ACC112 (cell line): ENCODE data around the gene IRF9.

Source experiments
- H2AFZ ChIP-seq: fragments of 200-600 bp; sonication (generic); one replicate; pipeline ENCODE4 v1.6.0; 2017; ENCODE audit warnings: antibody characterized with exemption, low read length; ENCODE audit not compliant: unreplicated experiment
- H3K27ac ChIP-seq: fragments of 200-600 bp; sonication (generic); 2 replicates; pipeline ENCODE4 v1.5.1; 2014; ENCODE audit warnings: low read depth, mild to moderate bottlenecking, antibody characterized with exemption, low read length, moderate library complexity
- H3K27me3 ChIP-seq: fragments of 200-600 bp; sonication (generic); 2 replicates; pipeline ENCODE4 v1.6.1; 2014; ENCODE audit warnings: mild to moderate bottlenecking, antibody characterized with exemption, low read length, moderate library complexity, mixed read lengths; ENCODE audit not compliant: insufficient read depth
- H3K36me3 ChIP-seq: fragments of 200-600 bp; sonication (generic); 2 replicates; pipeline ENCODE4 v1.6.1; 2016; ENCODE audit warnings: mild to moderate bottlenecking, antibody characterized with exemption, low read length, moderate library complexity, mixed read lengths; ENCODE audit not compliant: insufficient read depth
- H3K4me1 ChIP-seq: fragments of 200-600 bp; sonication (generic); one replicate; pipeline ENCODE4 v1.6.1; 2016; ENCODE audit warnings: low read length, mixed read lengths; ENCODE audit not compliant: insufficient read depth, unreplicated experiment, control insufficient read depth
- H3K4me3 ChIP-seq: fragments of 200-600 bp; sonication (generic); 2 replicates; pipeline ENCODE4 v1.5.1; 2014; ENCODE audit warnings: mild to moderate bottlenecking, low read depth, low read length
- H3K79me2 ChIP-seq: fragments of 200-600 bp; sonication (generic); one replicate; pipeline ENCODE4 v1.6.0; 2016; ENCODE audit warnings: low read length; ENCODE audit not compliant: control insufficient read depth, unreplicated experiment, insufficient read depth

The IRF9 gene

DNA sequence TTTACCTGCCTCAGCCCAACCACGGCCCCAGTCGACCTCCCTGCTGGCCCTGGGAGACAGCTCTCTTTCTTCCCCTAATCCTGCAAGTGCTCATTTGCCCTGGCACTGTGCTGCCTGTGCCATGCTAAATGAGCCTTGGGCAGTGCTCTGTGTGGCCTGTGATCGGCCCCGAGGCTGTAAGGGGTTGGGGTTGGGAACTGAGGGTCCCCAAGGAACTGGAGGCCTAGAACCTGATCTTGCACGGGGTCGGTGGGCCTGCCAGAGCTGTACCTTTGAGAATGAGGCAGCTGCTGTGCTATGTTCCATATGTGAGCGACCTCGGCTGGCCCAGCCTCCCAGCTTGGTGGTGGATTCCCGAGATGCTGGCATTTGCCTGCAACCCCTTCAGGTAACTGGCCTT is 11.0 kb upstream of the IRF9 start:
- Histone ChIP-seq H2AFZ (no peak overlapping the region), H3K4me1 (peaks cover 12% of the 10 kb centered on the region), H3K36me3 (peaks cover 19% of the 10 kb centered on the region), H3K79me2 (peaks cover 41% of the 10 kb centered on the region), H3K27ac (no peak overlapping the region), H3K27me3 (no peaks in the 10 kb centered on the region), H3K4me3 (no peak overlapping the region)

DNA sequence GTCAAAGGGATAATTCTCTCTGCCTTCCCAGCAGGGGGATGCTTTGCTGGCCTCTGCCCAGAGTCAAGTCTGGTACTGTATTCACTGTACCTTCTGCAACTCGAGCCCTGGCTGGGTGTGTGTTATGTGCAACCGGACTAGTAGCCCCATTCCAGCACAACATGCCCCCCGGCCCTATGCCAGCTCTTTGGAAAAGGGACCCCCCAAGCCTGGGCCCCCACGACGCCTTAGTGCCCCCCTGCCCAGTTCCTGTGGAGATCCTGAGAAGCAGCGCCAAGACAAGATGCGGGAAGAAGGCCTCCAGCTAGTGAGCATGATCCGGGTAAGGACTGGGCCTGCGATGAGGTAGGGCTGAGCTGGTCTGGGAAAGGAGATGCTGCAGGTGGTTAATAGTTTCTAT is 10.5 kb upstream of the IRF9 start:
- peaks cover 36% of the 10 kb centered on the region for H3K79me2 ChIP-seq
- no peak overlapping the region for H3K4me3 ChIP-seq
- no peak overlapping the region for H2AFZ ChIP-seq
- H3K36me3 ChIP-seq, result peaks cover 23% of the 10 kb centered on the region
- no peak overlapping the region for H3K27ac ChIP-seq
- no peaks in the 10 kb centered on the region for H3K27me3 ChIP-seq
- H3K4me1 ChIP-seq, result peaks cover 7% of the 10 kb centered on the region

DNA sequence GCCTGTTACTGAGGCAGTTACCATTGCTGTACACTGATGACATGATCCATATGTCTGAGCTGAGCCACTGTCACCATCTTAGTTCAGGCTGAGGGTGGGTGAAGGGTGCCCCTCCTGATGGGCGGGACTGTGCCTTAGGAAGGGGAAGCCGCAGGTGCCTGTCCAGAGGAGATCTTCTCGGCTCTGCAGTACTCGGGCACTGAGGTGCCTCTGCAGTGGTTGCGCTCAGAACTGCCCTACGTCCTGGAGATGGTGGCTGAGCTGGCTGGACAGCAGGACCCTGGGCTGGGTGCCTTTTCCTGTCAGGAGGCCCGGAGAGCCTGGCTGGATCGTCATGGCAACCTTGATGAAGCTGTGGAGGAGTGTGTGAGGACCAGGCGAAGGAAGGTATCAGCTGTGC is 10.1 kb upstream of the IRF9 start:
- peaks cover 27% of the 10 kb centered on the region for H3K36me3 ChIP-seq
- peaks cover 7% of the 10 kb centered on the region for H3K4me1 ChIP-seq
- H2AFZ ChIP-seq, result no peak overlapping the region
- no peak overlapping the region for H3K27ac ChIP-seq
- H3K79me2 ChIP-seq, result peaks cover 32% of the 10 kb centered on the region
- no peaks in the 10 kb centered on the region for H3K27me3 ChIP-seq
- H3K4me3 ChIP-seq, result no peak overlapping the region

DNA sequence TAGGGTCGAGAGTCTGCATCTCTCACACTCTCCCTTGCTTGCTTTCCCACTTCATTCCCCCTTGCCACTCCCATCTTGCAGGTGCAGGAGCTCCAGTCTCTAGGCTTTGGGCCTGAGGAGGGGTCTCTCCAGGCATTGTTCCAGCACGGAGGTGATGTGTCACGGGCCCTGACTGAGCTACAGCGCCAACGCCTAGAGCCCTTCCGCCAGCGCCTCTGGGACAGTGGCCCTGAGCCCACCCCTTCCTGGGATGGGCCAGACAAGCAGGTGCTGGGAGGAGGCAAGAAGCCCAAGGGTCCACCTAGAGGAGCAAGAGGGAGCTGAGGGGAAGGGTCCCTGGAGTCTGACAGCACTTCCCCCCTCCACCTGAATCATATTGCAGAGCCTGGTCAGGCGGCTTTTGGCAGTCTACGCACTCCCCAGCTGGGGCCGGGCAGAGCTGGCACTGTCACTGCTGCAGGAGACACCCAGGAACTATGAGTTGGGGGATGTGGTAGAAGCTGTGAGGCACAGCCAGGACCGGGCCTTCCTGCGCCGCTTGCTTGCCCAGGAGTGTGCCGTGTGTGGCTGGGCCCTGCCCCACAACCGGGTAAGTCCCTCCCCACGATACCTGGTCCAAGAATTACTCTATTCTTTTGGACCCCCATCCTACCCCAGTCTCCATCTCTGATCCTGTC is 9.5 kb upstream of the IRF9 start:
- no peak overlapping the region for H3K27ac ChIP-seq
- no peak overlapping the region for H2AFZ ChIP-seq
- H3K36me3 ChIP-seq, result peaks cover 28% of the 10 kb centered on the region
- no peaks in the 10 kb centered on the region for H3K27me3 ChIP-seq
- H3K79me2 ChIP-seq, result peaks cover 28% of the 10 kb centered on the region
- peaks cover 7% of the 10 kb centered on the region for H3K4me1 ChIP-seq
- H3K4me3 ChIP-seq, result no peak overlapping the region

DNA sequence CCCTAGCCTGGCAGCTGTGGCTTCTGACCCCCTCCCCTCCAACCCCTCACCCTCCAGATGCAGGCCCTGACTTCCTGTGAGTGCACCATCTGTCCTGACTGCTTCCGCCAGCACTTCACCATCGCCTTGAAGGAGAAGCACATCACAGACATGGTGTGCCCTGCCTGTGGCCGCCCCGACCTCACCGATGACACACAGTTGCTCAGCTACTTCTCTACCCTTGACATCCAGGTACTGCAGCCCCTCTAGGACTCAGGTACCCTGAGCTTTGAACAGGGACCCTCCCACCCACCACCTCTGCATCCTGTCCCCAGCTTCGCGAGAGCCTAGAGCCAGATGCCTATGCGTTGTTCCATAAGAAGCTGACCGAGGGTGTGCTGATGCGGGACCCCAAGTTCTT is 6.0 kb upstream of the IRF9 start:
- Histone ChIP-seq H3K27ac (no peak overlapping the region), H3K27me3 (no peaks in the 10 kb centered on the region), H3K36me3 (peaks cover 29% of the 10 kb centered on the region), H3K79me2 (peaks cover 2% of the 10 kb centered on the region), H2AFZ (no peak overlapping the region), H3K4me1 (no peaks in the 10 kb centered on the region), H3K4me3 (no peak overlapping the region)

DNA sequence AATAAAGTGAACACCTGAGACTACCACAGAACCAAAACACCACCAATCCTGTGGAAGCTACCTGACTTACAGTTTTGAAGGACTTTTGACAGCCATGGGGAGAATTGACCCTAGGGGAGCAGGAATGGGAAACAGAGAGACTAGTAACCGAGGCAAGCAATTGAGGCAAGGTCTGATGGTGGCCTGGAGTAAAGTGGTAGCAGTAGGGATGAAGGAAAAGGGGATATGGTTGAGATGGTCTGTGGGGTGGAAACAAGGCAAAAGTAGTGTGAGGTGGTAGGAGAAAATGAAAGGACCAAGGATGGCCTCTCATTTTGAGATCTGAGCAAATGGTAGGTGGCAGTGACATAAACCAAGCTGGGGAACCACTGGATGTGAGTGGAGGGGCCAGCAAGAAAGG is 4.2 kb upstream of the IRF9 start:
- Histone ChIP-seq H3K79me2 (peaks cover 8% of the 10 kb centered on the region), H3K36me3 (peaks cover 19% of the 10 kb centered on the region)

DNA sequence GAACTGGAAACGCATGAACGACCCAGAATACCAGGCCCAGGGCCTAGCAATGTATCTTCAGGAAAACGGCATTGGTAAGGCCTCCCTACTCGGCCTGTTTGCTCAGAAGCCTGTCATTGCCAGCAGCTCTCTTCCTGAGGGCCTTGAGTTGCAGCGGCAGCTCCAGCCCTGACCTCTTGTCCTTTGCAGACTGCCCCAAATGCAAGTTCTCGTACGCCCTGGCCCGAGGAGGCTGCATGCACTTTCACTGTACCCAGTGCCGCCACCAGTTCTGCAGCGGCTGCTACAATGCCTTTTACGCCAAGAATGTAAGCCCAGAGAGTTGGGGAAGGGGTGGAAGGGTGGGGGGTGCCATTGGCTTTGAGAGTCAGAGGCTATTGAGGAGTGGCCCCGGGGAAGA is 3.7 kb upstream of the IRF9 start:
- Histone ChIP-seq H3K36me3 (peaks cover 16% of the 10 kb centered on the region), H3K27ac (no peak overlapping the region), H2AFZ (no peak overlapping the region), H3K4me1 (peaks cover 11% of the 10 kb centered on the region), H3K4me3 (no peak overlapping the region), H3K27me3 (no peaks in the 10 kb centered on the region), H3K79me2 (peaks cover 13% of the 10 kb centered on the region)

More for the DNA sequence above, 4.2 kb upstream of the IRF9 start:
- Histone ChIP-seq H3K4me1 (peaks cover 6% of the 10 kb centered on the region), H2AFZ (no peak overlapping the region), H3K4me3 (no peak overlapping the region), H3K27ac (no peak overlapping the region), H3K27me3 (no peaks in the 10 kb centered on the region)

DNA sequence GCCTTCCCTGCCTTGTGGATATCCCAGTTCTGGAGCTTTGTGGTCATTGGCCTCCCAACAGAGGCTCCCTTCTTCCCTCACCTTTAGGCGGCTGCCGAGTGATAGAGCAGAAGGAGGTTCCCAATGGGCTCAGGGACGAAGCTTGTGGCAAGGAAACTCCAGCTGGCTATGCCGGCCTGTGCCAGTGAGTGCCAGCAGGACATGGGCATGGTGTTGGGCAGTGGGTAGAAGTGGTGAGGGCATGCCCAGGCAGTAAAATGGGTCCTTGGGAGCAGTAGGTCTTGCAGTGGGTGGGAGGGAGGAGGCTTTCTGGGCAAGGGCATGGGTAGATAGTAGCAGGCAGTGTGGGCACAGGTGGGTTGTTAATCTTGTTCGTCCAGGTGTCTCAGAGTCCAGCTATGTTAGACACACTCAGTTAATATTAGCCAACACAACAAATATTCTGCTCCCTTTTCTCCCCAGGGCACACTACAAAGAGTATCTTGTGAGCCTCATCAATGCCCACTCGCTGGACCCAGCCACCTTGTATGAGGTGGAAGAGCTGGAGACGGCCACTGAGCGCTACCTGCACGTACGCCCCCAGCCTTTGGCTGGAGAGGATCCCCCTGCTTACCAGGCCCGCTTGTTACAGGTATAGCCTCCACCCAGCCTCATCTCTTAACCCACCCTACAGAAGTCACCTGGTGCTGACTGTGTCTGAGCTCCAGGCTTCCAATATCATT is 1.1 kb upstream of the IRF9 start:
- Histone ChIP-seq H3K27me3 (no peaks in the 10 kb centered on the region), H3K79me2 (peaks cover 34% of the 10 kb centered on the region), H3K4me1 (peaks cover 22% of the 10 kb centered on the region), H2AFZ (no peak overlapping the region), H3K27ac (peak overlapping the region; percentile 96), H3K4me3 (no peak overlapping the region), H3K36me3 (peaks cover 34% of the 10 kb centered on the region)

DNA sequence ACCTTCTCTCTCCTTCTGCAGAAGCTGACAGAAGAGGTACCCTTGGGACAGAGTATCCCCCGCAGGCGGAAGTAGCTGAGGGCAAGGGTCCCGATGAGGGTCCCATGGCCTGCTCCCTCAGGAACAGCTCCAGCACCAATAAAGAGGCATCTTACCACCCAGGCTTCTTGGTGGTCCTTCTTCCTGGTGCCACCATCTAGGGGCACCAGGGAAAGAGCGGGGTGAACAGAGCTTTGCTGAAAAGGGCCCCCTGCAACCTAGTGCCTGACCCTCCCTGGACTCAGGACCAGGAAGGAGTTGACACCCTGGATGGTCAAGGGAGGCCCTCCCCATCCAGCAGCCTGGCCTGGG is 591 bp upstream of the IRF9 start:
- Histone ChIP-seq H3K79me2 (peaks cover 34% of the 10 kb centered on the region), H3K4me3 (no peak overlapping the region), H2AFZ (no peak overlapping the region), H3K4me1 (peaks cover 22% of the 10 kb centered on the region), H3K27ac (peak overlapping the region; percentile 96), H3K27me3 (no peaks in the 10 kb centered on the region), H3K36me3 (peaks cover 36% of the 10 kb centered on the region)

DNA sequence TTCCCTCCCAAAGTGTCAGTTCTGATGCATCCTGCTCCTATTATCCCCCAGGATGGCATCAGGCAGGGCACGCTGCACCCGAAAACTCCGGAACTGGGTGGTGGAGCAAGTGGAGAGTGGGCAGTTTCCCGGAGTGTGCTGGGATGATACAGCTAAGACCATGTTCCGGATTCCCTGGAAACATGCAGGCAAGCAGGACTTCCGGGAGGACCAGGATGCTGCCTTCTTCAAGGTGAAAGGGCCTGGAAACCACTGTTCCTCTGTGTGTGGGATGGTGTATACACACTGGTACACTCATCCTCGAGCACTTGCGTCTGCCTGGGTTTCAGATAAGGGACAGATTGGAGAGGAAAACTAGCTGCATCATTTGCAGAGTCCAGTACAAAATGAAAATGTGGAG is 1.0 kb downstream of the IRF9 start:
- no peak overlapping the region for H2AFZ ChIP-seq
- H3K36me3 ChIP-seq, result peaks cover 39% of the 10 kb centered on the region
- peak overlapping the region; percentile 91 for H3K4me3 ChIP-seq
- peaks cover 22% of the 10 kb centered on the region for H3K4me1 ChIP-seq
- H3K79me2 ChIP-seq, result peaks cover 34% of the 10 kb centered on the region
- peak overlapping the region; percentile 96 for H3K27ac ChIP-seq
- no peaks in the 10 kb centered on the region for H3K27me3 ChIP-seq

DNA sequence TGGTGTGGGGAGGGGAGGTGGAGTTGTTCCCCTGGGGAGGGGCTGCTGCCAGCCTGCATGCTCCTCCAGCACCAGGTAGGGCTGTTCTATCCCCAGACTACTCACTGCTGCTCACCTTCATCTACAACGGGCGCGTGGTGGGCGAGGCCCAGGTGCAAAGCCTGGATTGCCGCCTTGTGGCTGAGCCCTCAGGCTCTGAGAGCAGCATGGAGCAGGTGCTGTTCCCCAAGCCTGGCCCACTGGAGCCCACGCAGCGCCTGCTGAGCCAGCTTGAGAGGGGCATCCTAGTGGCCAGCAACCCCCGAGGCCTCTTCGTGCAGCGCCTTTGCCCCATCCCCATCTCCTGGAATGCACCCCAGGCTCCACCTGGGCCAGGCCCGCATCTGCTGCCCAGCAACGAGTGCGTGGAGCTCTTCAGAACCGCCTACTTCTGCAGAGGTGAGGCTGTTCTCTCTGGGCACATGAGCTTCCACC is 3.5 kb downstream of the IRF9 start:
- peaks cover 34% of the 10 kb centered on the region for H3K79me2 ChIP-seq
- H3K27me3 ChIP-seq, result no peaks in the 10 kb centered on the region
- H3K4me1 ChIP-seq, result peaks cover 22% of the 10 kb centered on the region
- H2AFZ ChIP-seq, result no peak overlapping the region
- no peak overlapping the region for H3K27ac ChIP-seq
- no peak overlapping the region for H3K4me3 ChIP-seq
- peaks cover 43% of the 10 kb centered on the region for H3K36me3 ChIP-seq
